HepG2 (cell line): Measurements from ENCODE around the gene FAM167B. TPM values are rescaled to one million over a fixed set of nuclear protein-coding genes. Genes with fewer than 3 reads are reported as not detected.

Experiments
- ASH2L ChIP-seq: fragments of 300-600, 200-600 bp; sonication (generic); IDR thresholded peaks from 2 replicates; pipeline ENCODE4 v1.7.0; 2017; ENCODE audit warnings: low read depth, mild to moderate bottlenecking, moderate library complexity, mixed read lengths, low read length; ENCODE audit not compliant: insufficient read length
- IRF1 ChIP-seq: sonication (generic); formaldehyde crosslinking; IDR thresholded peaks from 2 replicates; pipeline ENCODE4 v1.4.0; 2020; ENCODE audit warnings: low read depth, mild to moderate bottlenecking, missing genetic modification reagents
- KDM3A ChIP-seq: IDR thresholded peaks from 2 replicates; pipeline ENCODE4 v1.6.1; 2018; ENCODE audit warnings: low read depth, missing compliant biosample characterization
- KDM4B ChIP-seq: sonication (generic); formaldehyde crosslinking; IDR thresholded peaks from 2 replicates; pipeline ENCODE4 v1.4.0; 2020; ENCODE audit warnings: missing genetic modification reagents
- KMT2B ChIP-seq: IDR thresholded peaks from 2 replicates; pipeline ENCODE4 v1.6.1; 2016; ENCODE audit warnings: missing genetic modification reagents, missing compliant biosample characterization
- NR2F2 ChIP-seq: IDR thresholded peaks from 2 replicates; pipeline ENCODE4 v1.6.1; 2012; ENCODE audit warnings: low read depth, inconsistent platforms, borderline replicate concordance
- POLR2AphosphoS2 ChIP-seq: IDR thresholded peaks from 2 replicates; pipeline ENCODE4 v1.6.1; 2011; ENCODE audit warnings: low read depth, low read length, improper control_type of control experiment
- POLR2AphosphoS5 ChIP-seq: IDR thresholded peaks from 2 replicates; pipeline ENCODE4 v1.6.1; 2012; ENCODE audit warnings: low read depth, low read length
- SYNCRIP ChIP-seq: fragments of 200-400 bp; formaldehyde crosslinking; IDR thresholded peaks from 2 replicates; pipeline ENCODE4 v1.6.1; 2018; ENCODE audit warnings: mild to moderate bottlenecking, low read depth, low read length; ENCODE audit not compliant: insufficient read depth
- TMF1 ChIP-seq: sonication (generic); formaldehyde crosslinking; IDR thresholded peaks from 2 replicates; pipeline ENCODE4 v1.8.1; 2022; ENCODE audit warnings: low read depth, missing genetic modification reagents
- TRIM22 ChIP-seq: fragments of 450-650 bp; IDR thresholded peaks from 2 replicates; pipeline ENCODE4 v1.6.1; 2017
- ZBTB21 ChIP-seq: sonication (generic); formaldehyde crosslinking; IDR thresholded peaks from 2 replicates; pipeline ENCODE4 v1.4.0; 2020; ENCODE audit warnings: missing genetic modification reagents
- ZBTB3 ChIP-seq: sonication (generic); formaldehyde crosslinking; IDR thresholded peaks from 2 replicates; pipeline ENCODE4 v1.4.0; 2020; ENCODE audit warnings: low read depth, mild to moderate bottlenecking, moderate library complexity, missing genetic modification reagents, borderline replicate concordance
- ZNF574 ChIP-seq: sonication (generic); formaldehyde crosslinking; IDR thresholded peaks from 2 replicates; pipeline ENCODE4 v1.4.0; 2020; ENCODE audit warnings: missing genetic modification reagents
- polyA plus RNA-seq, 8 experiments: library from polyadenylated mRNA; depleted of rRNA in 3 of 8; stranded (reverse) in 7 of 8; unstranded in 1 of 8; fragments of >200 nt; fragmentation: Illumina TruSeq in 4 of 8; extraction: Trizol in 4 of 8; gene quantifications; 2 replicates each; pipeline versions ENCODE4 v1.2.1 to v1.2.3, GENCODE V29; 2011 to 2016; ENCODE audit warnings: low read depth in 4 of 8, missing spikeins in 1 of 8, mixed read lengths in 1 of 8; ENCODE audit not compliant: insufficient read depth in 1 of 8
- total RNA-seq, 5 experiments: library from RNA; depleted of rRNA; stranded (reverse); fragments of >200 nt; fragmentation: Illumina TruSeq; extraction: Trizol; gene quantifications; 2 replicates each; pipeline ENCODE4 v1.2.3, GENCODE V29; 2016; ENCODE audit warnings: low read depth in 1 of 5
- TF ChIP-seq, protein P1 (sequence below): sonication (generic); formaldehyde crosslinking; IDR thresholded peaks from 2 replicates; pipeline ENCODE4 v1.4.0; 2020; ENCODE audit warnings: missing genetic modification reagents
- TF ChIP-seq, protein P2 (sequence below): IDR thresholded peaks from 2 replicates; pipeline ENCODE4 v1.6.1; 2016; ENCODE audit warnings: control low read depth
- TF ChIP-seq, protein P3 (sequence below): sonication (generic); formaldehyde crosslinking; IDR thresholded peaks from 2 replicates; pipeline ENCODE4 v1.4.0; 2020; ENCODE audit warnings: mild to moderate bottlenecking, missing genetic modification reagents
- TF ChIP-seq, protein P4 (sequence below): sonication (generic); formaldehyde crosslinking; conservative IDR thresholded peaks from 2 replicates; pipeline ENCODE4 v1.4.0; 2020; ENCODE audit warnings: missing genetic modification reagents

The FAM167B gene
- total and polyA plus RNA-seq, 2 of the 13 experiments (the other 11 are each of a cell fraction or from before 2014, with no cell fraction given), result 0.15 to 0.70 TPM

DNA sequence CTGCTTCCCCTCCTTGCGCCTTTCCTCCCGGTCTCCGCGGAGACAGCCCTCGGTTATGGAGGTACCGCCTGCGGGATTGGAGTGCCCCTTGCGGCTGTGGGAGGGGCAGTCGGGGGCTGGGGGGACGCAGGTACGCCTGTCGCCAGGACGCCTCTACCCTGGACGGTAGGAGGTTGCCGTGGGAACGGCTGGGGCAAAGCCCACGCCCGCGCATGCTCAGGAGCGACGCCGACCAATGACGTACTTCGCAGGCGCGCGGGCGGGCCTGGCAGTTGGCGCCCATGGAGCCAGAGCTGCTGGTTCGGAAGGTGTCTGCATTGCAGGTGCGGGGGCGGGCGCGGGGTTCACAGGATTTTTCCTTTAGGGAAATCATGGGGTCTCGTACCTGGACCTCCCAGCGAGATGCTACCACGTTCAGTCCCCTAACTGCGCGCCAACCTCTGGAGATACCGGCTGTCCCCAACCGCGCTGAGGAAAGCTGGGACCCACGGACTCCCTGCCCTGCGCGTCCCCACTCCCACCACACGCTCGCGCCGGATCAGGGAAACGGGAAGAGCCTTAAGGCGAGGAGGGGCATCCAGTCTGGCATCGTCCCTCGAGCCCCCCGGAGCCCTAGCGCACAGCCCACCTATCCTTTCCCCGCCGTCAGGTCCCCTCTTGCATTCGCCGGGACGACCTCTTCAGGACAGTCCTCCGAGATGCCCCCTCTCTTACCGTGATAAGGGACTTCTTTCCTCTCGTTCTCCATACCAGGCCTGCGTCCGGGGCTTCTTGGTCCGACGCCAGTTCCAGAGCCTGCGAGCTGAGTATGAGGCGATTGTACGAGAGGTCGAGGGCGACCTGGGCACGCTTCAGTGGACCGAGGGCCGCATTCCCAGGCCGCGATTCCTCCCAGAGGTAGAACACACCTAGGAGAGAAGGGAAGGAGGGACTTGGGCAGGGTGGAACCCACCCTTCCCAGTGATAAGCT, 41.3 kb upstream of the FAM167B start, which contains the start of gene IQCC (continued):
- TF ChIP-seq IRF1 (no peak), TRIM22 (no peak), NR2F2 (no peak), SYNCRIP (no peak), POLR2AphosphoS5 (peak; percentile 77), ASH2L (no peak), KDM3A (CRISPR knock-in tag) (no peak), KDM4B (CRISPR knock-in tag) (no peak), ZBTB3 (CRISPR knock-in tag) (no peak), TMF1 (CRISPR knock-in tag) (no peak), ZNF574 (CRISPR knock-in tag) (0 out of 2 replicates have a peak, but pooled peaks have one; percentile 39), ZBTB21 (CRISPR knock-in tag) (no peak), KMT2B (no peak), POLR2AphosphoS2 (no peak)
- TF ChIP-seq, protein P1, sequence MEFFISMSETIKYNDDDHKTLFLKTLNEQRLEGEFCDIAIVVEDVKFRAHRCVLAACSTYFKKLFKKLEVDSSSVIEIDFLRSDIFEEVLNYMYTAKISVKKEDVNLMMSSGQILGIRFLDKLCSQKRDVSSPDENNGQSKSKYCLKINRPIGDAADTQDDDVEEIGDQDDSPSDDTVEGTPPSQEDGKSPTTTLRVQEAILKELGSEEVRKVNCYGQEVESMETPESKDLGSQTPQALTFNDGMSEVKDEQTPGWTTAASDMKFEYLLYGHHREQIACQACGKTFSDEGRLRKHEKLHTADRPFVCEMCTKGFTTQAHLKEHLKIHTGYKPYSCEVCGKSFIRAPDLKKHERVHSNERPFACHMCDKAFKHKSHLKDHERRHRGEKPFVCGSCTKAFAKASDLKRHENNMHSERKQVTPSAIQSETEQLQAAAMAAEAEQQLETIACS, result no peak
- TF ChIP-seq, protein P2, sequence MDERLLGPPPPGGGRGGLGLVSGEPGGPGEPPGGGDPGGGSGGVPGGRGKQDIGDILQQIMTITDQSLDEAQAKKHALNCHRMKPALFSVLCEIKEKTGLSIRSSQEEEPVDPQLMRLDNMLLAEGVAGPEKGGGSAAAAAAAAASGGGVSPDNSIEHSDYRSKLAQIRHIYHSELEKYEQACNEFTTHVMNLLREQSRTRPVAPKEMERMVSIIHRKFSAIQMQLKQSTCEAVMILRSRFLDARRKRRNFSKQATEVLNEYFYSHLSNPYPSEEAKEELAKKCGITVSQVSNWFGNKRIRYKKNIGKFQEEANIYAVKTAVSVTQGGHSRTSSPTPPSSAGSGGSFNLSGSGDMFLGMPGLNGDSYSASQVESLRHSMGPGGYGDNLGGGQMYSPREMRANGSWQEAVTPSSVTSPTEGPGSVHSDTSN (CRISPR knock-in tag), result no peak
- TF ChIP-seq, protein P3, sequence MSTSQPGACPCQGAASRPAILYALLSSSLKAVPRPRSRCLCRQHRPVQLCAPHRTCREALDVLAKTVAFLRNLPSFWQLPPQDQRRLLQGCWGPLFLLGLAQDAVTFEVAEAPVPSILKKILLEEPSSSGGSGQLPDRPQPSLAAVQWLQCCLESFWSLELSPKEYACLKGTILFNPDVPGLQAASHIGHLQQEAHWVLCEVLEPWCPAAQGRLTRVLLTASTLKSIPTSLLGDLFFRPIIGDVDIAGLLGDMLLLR (CRISPR knock-in tag), result no peak; the same call in 1 of the 2 replicates
- TF ChIP-seq, protein P4, sequence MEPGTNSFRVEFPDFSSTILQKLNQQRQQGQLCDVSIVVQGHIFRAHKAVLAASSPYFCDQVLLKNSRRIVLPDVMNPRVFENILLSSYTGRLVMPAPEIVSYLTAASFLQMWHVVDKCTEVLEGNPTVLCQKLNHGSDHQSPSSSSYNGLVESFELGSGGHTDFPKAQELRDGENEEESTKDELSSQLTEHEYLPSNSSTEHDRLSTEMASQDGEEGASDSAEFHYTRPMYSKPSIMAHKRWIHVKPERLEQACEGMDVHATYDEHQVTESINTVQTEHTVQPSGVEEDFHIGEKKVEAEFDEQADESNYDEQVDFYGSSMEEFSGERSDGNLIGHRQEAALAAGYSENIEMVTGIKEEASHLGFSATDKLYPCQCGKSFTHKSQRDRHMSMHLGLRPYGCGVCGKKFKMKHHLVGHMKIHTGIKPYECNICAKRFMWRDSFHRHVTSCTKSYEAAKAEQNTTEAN (CRISPR knock-in tag), result no peak
